H1 (cell line): ENCODE measurements around the gene KCNJ13. TPM values are rescaled to one million over a fixed set of nuclear protein-coding genes. Genes with fewer than 3 reads are reported as not detected.

Source experiments
- CTCF ChIA-PET: fragments of 300-600 bp; sonication (Branson Sonifier 250); formaldehyde crosslinking; loops from one replicate; lab custom pipeline; 2021; ENCODE audit not compliant: partially characterized antibody; lab: Charles Lee
- POLR2A ChIA-PET: fragments of 300-600 bp; sonication (Branson Sonifier 250); formaldehyde crosslinking; loops from one replicate; lab custom pipeline; 2021; ENCODE audit warnings: inconsistent platforms; ENCODE audit not compliant: partially characterized antibody; lab: Charles Lee
- DNase-seq, 2 experiments: peaks; one replicate each; pipeline versions ENCODE4 v3.0.0 to v3.0.0-alpha.2; 2010 to 2022; ENCODE audit warnings: low spot score in 2 of 2, low read depth in 1 of 2, mixed read lengths in 1 of 2
- FAIRE-seq: peaks from 2 replicates; lab custom pipeline; 2011; peaks lifted over from hg19 to GRCh38; lab: Jason Lieb, UNC
- H2AFZ ChIP-seq: 2 replicates; pipeline ENCODE4 v1.8.1; 2012; ENCODE audit warnings: low read length, inconsistent platforms
- H2AK5ac ChIP-seq: 2 replicates; pipeline ENCODE4 v1.6.1; 2013; ENCODE audit warnings: low read depth, low read length
- H2BK120ac ChIP-seq: replicated peaks from 2 replicates; pipeline ENCODE3; 2013; ENCODE audit warnings: low read depth, low read length, inconsistent platforms
- H2BK12ac ChIP-seq: 2 replicates; pipeline ENCODE4 v1.6.1; 2013; ENCODE audit warnings: low read depth, low read length
- H2BK15ac ChIP-seq: 2 replicates; pipeline ENCODE4 v1.6.1; 2013; ENCODE audit warnings: low read length
- H2BK20ac ChIP-seq: 2 replicates; pipeline ENCODE4 v1.6.1; 2013; ENCODE audit warnings: low read length
- H2BK5ac ChIP-seq: 2 replicates; pipeline ENCODE4 v1.6.1; 2013; ENCODE audit warnings: low read depth, low read length
- H3K14ac ChIP-seq: 2 replicates; pipeline ENCODE4 v1.6.1; 2013; ENCODE audit warnings: inconsistent platforms; ENCODE audit not compliant: insufficient read length
- H3K18ac ChIP-seq: 2 replicates; pipeline ENCODE4 v1.6.1; 2013; ENCODE audit warnings: low read length; ENCODE audit errors: extremely low read depth
- H3K23ac ChIP-seq: 2 replicates; pipeline ENCODE4 v1.6.1; 2013; ENCODE audit warnings: inconsistent platforms; ENCODE audit not compliant: insufficient read length
- H3K23me2 ChIP-seq: 2 replicates; pipeline ENCODE4 v1.6.1; 2013; ENCODE audit warnings: low read depth, low read length
- H3K27ac ChIP-seq: 2 replicates; pipeline ENCODE4 v1.6.1; 2011; ENCODE audit warnings: low read depth, low read length, inconsistent platforms
- H3K27me3 ChIP-seq, 4 experiments: replicated peaks in 1 of 4; 1 replicate in 1 of 4; 2 replicates in 3 of 4; pipeline versions ENCODE4 v1.6.1 to v1.8.1; 2011 to 2013; ENCODE audit warnings: low read length in 3 of 4, mild to moderate bottlenecking in 3 of 4, inconsistent platforms in 2 of 4, mixed read lengths in 2 of 4, moderate library complexity in 1 of 4; ENCODE audit not compliant: control insufficient read depth in 3 of 4, insufficient read depth in 3 of 4; ENCODE audit errors: extremely low read depth in 1 of 4
- H3K36me3 ChIP-seq, 4 experiments: 2 replicates each; pipeline versions ENCODE4 v1.6.1 to v1.8.1; 2011 to 2013; ENCODE audit warnings: mild to moderate bottlenecking in 4 of 4, low read length in 3 of 4, moderate library complexity in 2 of 4, control low read depth in 1 of 4, inconsistent platforms in 1 of 4; ENCODE audit not compliant: insufficient read depth in 4 of 4, control insufficient read depth in 2 of 4
- H3K4ac ChIP-seq: replicated peaks from 2 replicates; pipeline ENCODE3; 2013; ENCODE audit warnings: low read length, low read depth, mixed read lengths, inconsistent platforms; ENCODE audit not compliant: insufficient read length
- H3K4me1 ChIP-seq, 4 experiments: replicated peaks in 1 of 4; 1 replicate in 1 of 4; 2 replicates in 3 of 4; pipeline versions ENCODE4 v1.6.1 to v1.8.1; 2011 to 2013; ENCODE audit warnings: low read length in 3 of 4, inconsistent platforms in 2 of 4, mixed read lengths in 1 of 4; ENCODE audit not compliant: insufficient read depth in 4 of 4, control insufficient read depth in 3 of 4
- H3K4me2 ChIP-seq, 2 experiments: 2 replicates each; pipeline versions ENCODE4 v1.6.1 to v1.8.1; 2011 to 2013; ENCODE audit warnings: low read depth in 2 of 2, low read length in 2 of 2, control low read depth in 1 of 2, inconsistent platforms in 1 of 2, mild to moderate bottlenecking in 1 of 2; ENCODE audit not compliant: insufficient read depth in 1 of 2
- H3K4me3 ChIP-seq, 4 experiments: fragments of 200-600, 300-600 bp in 1 of 4; sonication (generic), shearing (Covaris generic), sonication (Bioruptor Twin) in 1 of 4; 2 replicates each; pipeline versions ENCODE4 v1.5.1 to v1.8.1; 2011 to 2016; ENCODE audit warnings: low read length in 4 of 4, low read depth in 3 of 4, control low read depth in 2 of 4, inconsistent platforms in 2 of 4, mild to moderate bottlenecking in 2 of 4, mixed read lengths in 1 of 4, moderate library complexity in 1 of 4; ENCODE audit not compliant: insufficient read depth in 2 of 4; ENCODE audit errors: extremely low read depth in 1 of 4
- H3K56ac ChIP-seq: replicated peaks from 2 replicates; pipeline ENCODE3; 2013; ENCODE audit warnings: low read depth, mild to moderate bottlenecking, mixed read lengths, low read length, inconsistent platforms; ENCODE audit not compliant: insufficient read length
- H3K79me1 ChIP-seq: 2 replicates; pipeline ENCODE4 v1.6.1; 2013; ENCODE audit warnings: low read depth, low read length, control low read depth
- H3K79me2 ChIP-seq, 2 experiments: 2 replicates each; pipeline versions ENCODE4 v1.6.1 to v1.8.1; 2012 to 2013; ENCODE audit warnings: low read length in 2 of 2, mild to moderate bottlenecking in 2 of 2, inconsistent platforms in 1 of 2; ENCODE audit not compliant: insufficient read depth in 2 of 2, control insufficient read depth in 1 of 2
- H3K9ac ChIP-seq, 4 experiments: replicated peaks in 1 of 4; 1 replicate in 1 of 4; 2 replicates in 3 of 4; pipeline versions ENCODE4 v1.6.1 to v1.8.1; 2011 to 2013; ENCODE audit warnings: low read depth in 3 of 4, low read length in 3 of 4, control low read depth in 2 of 4, mild to moderate bottlenecking in 2 of 4, moderate library complexity in 2 of 4, inconsistent platforms in 1 of 4; ENCODE audit errors: extremely low read depth in 1 of 4
- H3K9me3 ChIP-seq, 2 experiments: 2 replicates each; pipeline versions ENCODE4 v1.6.1 to v1.8.1; 2012 to 2013; ENCODE audit warnings: mild to moderate bottlenecking in 2 of 2, moderate library complexity in 2 of 2, control low read depth in 1 of 2, inconsistent platforms in 1 of 2, low read depth in 1 of 2, low read length in 1 of 2, mixed read lengths in 1 of 2; ENCODE audit not compliant: insufficient read depth in 2 of 2
- H4K20me1 ChIP-seq, 2 experiments: replicated peaks in 1 of 2; 2 replicates each; pipeline versions ENCODE3 to v1.8.1; 2011 to 2013; ENCODE audit warnings: inconsistent platforms in 2 of 2, low read length in 2 of 2, mild to moderate bottlenecking in 1 of 2; ENCODE audit not compliant: insufficient read depth in 2 of 2, control insufficient read depth in 1 of 2
- H4K5ac ChIP-seq: 2 replicates; pipeline ENCODE4 v1.6.1; 2013; ENCODE audit warnings: low read length, low read depth, mixed read lengths, inconsistent platforms; ENCODE audit not compliant: insufficient read length
- H4K8ac ChIP-seq: 2 replicates; pipeline ENCODE4 v1.8.0; 2013; ENCODE audit warnings: mild to moderate bottlenecking, moderate library complexity, low read length, inconsistent platforms; ENCODE audit not compliant: insufficient read depth; ENCODE audit errors: extremely low read depth
- H4K91ac ChIP-seq: replicated peaks from 2 replicates; pipeline ENCODE3; 2013; ENCODE audit warnings: low read length, mixed read lengths, inconsistent platforms; ENCODE audit not compliant: insufficient read length
- CEBPB ChIP-seq: IDR thresholded peaks from 2 replicates; pipeline ENCODE4 v1.6.1; 2012; ENCODE audit warnings: low read depth, low read length
- E2F6 ChIP-seq: IDR thresholded peaks from 2 replicates; pipeline ENCODE4 v1.6.1; 2012; ENCODE audit warnings: inconsistent platforms
- EZH2 ChIP-seq: fragments of 200-600 bp; sonication (generic); IDR thresholded peaks from 2 replicates; pipeline ENCODE4 v1.7.1; 2012; ENCODE audit warnings: low read depth, mild to moderate bottlenecking, moderate library complexity, low read length, inconsistent platforms; ENCODE audit not compliant: severe bottlenecking
- JUN ChIP-seq: IDR thresholded peaks from 2 replicates; pipeline ENCODE4 v1.6.1; 2011; ENCODE audit warnings: low read depth, mild to moderate bottlenecking, improper control_type of control experiment, low read length
- JUND ChIP-seq: IDR thresholded peaks from 2 replicates; pipeline ENCODE4 v1.6.1; 2011; ENCODE audit warnings: mild to moderate bottlenecking, improper control_type of control experiment, low read length
- NANOG ChIP-seq: IDR thresholded peaks from 2 replicates; pipeline ENCODE4 v1.6.1; 2011; ENCODE audit warnings: low read length, low read depth, mild to moderate bottlenecking, inconsistent platforms; ENCODE audit not compliant: insufficient read depth, poor library complexity, severe bottlenecking
- POU5F1 ChIP-seq: IDR thresholded peaks from 2 replicates; pipeline ENCODE4 v1.6.1; 2011; ENCODE audit warnings: low read depth, mild to moderate bottlenecking, low read length, moderate library complexity
- RAD21 ChIP-seq, 2 experiments: IDR thresholded peaks in 1 of 2; conservative IDR thresholded peaks in 1 of 2; 2 replicates each; pipeline ENCODE4 v1.6.1; 2011; ENCODE audit warnings: low read depth in 2 of 2, low read length in 2 of 2, improper control_type of control experiment in 1 of 2, inconsistent platforms in 1 of 2, mild to moderate bottlenecking in 1 of 2, moderate library complexity in 1 of 2
- RNF2 ChIP-seq: fragments of 200-900, 300-1000 bp; sonication (generic); IDR thresholded peaks from 2 replicates; pipeline ENCODE4 v1.7.1; 2016; ENCODE audit warnings: borderline replicate concordance, low read depth, mild to moderate bottlenecking, antibody characterized with exemption, low read length; ENCODE audit not compliant: poor library complexity, severe bottlenecking; ENCODE audit errors: missing control alignments
- USF2 ChIP-seq: IDR thresholded peaks from 2 replicates; pipeline ENCODE4 v1.6.1; 2011; ENCODE audit warnings: low read length, improper control_type of control experiment
- YY1 ChIP-seq: IDR thresholded peaks from 2 replicates; pipeline ENCODE4 v1.6.1; 2011; ENCODE audit warnings: low read depth, mild to moderate bottlenecking, low read length
- WGBS, 2 experiments: shearing (Covaris generic) in 1 of 2; methylation state at CpG; one replicate each; pipeline versions ENCODE4 v1.1.6 to v1.1.7; 2013 to 2015; ENCODE audit warnings: low lambda C conversion rate in 2 of 2, mixed read lengths in 2 of 2, inconsistent platforms in 1 of 2, low coverage in 1 of 2, missing lambda C conversion rate in 1 of 2; ENCODE audit not compliant: insufficient replicate concordance in 2 of 2, insufficient coverage in 1 of 2, insufficient read length in 1 of 2; ENCODE audit errors: extremely low coverage in 1 of 2, missing lambda C conversion rate in 1 of 2; 5-methylcytosine and 5-hydroxymethylcytosine counted together
- polyA plus RNA-seq, 7 experiments: library from polyadenylated mRNA; depleted of rRNA in 3 of 7; stranded (reverse) in 5 of 7; unstranded in 2 of 7; fragments of >200 nt in 5 of 7; fragments of 200-250 nt in 2 of 7; gene quantifications; 1 replicate in 5 of 7; 2 replicates in 1 of 7; 4 replicates in 1 of 7; pipeline versions ENCODE4 v1.2.1 to v1.2.3, GENCODE V29; 2011 to 2013; ENCODE audit warnings: missing spikeins in 2 of 7, mixed read lengths in 2 of 7
- total RNA-seq: library from RNA; stranded (reverse); fragmentation: NEBNext Ultra II Directional; extraction: Animal tissue kit (Norgen Biotek cat#: 25700); gene quantifications from 2 replicates; pipeline ENCODE4 v1.2.1, GENCODE V29; 2021

The KCNJ13 gene
- total and polyA plus RNA-seq, 2 of the 8 experiments (the other 6 are each of a cell fraction or from before 2014, with no cell fraction given), result not detected

- H3K27ac ChIP-seq, result no peak overlapping the region
- H4K8ac ChIP-seq, result no peak overlapping the region
- no peak overlapping the region for H3K56ac ChIP-seq
- CTCF ChIA-PET, result interaction anchor here (1.1 kb wide), 1 partner anchor 26 kb away, joined by 3 read pairs; no protein-coding TSS in a partner anchor
- H3K4ac ChIP-seq, result no peak overlapping the region
- no peak overlapping the region for H3K9ac ChIP-seq
- H3K79me2 ChIP-seq, result no peaks in the 10 kb centered on the region; a peak in 1 of 4 replicates
- H2BK20ac ChIP-seq, result no peak overlapping the region
- H2BK120ac ChIP-seq, result no peak overlapping the region
- H4K5ac ChIP-seq, result no peak overlapping the region
- H3K9me3 ChIP-seq, result no peaks in the 10 kb centered on the region
- H2AFZ ChIP-seq, result no peak overlapping the region
- no peak overlapping the region for H2BK12ac ChIP-seq
- peaks cover 2% of the 10 kb centered on the region; the same call in 1 of the 2 replicates for H3K23me2 ChIP-seq
- 95% methylated on average over 1 of the region's 1 CpG; no CpG with 5 or more reads in 1 of the 2 experiments for whole genome bisulfite sequencing, 2 experiments
- no peak overlapping the region for H3K4me2 ChIP-seq
- H3K4me1 ChIP-seq, result no peaks in the 10 kb centered on the region
- peaks cover 2 to 32% (median 13%) of the 10 kb centered on the region in 4 experiments; a peak in 5 of 8 replicates for H3K36me3 ChIP-seq
- H3K79me1 ChIP-seq, result no peaks in the 10 kb centered on the region
- no peak overlapping the region for H2BK5ac ChIP-seq
- no peak overlapping the region for H3K14ac ChIP-seq
- no peak overlapping the region for H3K23ac ChIP-seq
- H2BK15ac ChIP-seq, result no peak overlapping the region
- no peak for FAIRE-seq
- H2AK5ac ChIP-seq, result no peak overlapping the region
- no peaks in the 10 kb centered on the region for H3K27me3 ChIP-seq
- POLR2A ChIA-PET, result no interaction called here
- no peak overlapping the region for H4K91ac ChIP-seq
- peaks cover 0 to 2% of the 10 kb centered on the region in 2 experiments for H4K20me1 ChIP-seq
- DNase-seq, result no peak
- no peak overlapping the region for H3K18ac ChIP-seq
- no peak overlapping the region for H3K4me3 ChIP-seq
- TF ChIP-seq POU5F1 (no peak), YY1 (no peak), CEBPB (no peak), NANOG (no peak), EZH2 (no peak), RAD21 (IDR thresholded peaks at IDR 0.05 in 1 of 2, conservative IDR thresholded peaks at IDR 0.05 in 1 of 2; ENCODE audit: low read depth in 2 of 2, low read length in 2 of 2) (no peak), RNF2 (no peak), JUN (no peak), JUND (no peak), USF2 (no peak), E2F6 (no peak)
Measured at GRCh38 chr2:232744963-232745362, 31.4 kb downstream of the KCNJ13 start.
